GM18951 (cell line): Measurements from ENCODE around the gene MT1HL1.

ENCODE experiments used
- POLR2A ChIP-seq: IDR thresholded peaks from 4 replicates; pipeline ENCODE4 v1.6.1; 2011; ENCODE audit warnings: mild to moderate bottlenecking; ENCODE audit not compliant: insufficient read length, insufficient read depth; ENCODE audit errors: extremely low read depth
- in situ Hi-C: fragments of 300-500 bp; cut with MboI; formaldehyde crosslinking; loops from one replicate; pipeline ENCODE4 v1.12.0; 2022; ENCODE audit warnings: low sequenced_read_pairs, mixed read lengths, inconsistent platforms; ENCODE audit not compliant: unreplicated experiment

The MT1HL1 gene

GRCh38 chr1:237033804-237034203 lies 29.6 kb upstream of the MT1HL1 start:
- in situ Hi-C loops, result no loop called here

GRCh38 chr1:237033061-237033460 lies 28.8 kb upstream of the MT1HL1 start:
- no peak for TF ChIP-seq POLR2A
- in situ Hi-C loops, result no loop called here

More at GRCh38 chr1:237033804-237034203, 29.6 kb upstream of the MT1HL1 start:
- TF ChIP-seq POLR2A, result no peak

GRCh38 chr1:237032029-237032428 lies 27.8 kb upstream of the MT1HL1 start:
- in situ Hi-C loops, result no loop called here
- TF ChIP-seq POLR2A, result no peak

- in situ Hi-C loops, result no loop called here
- no peak for TF ChIP-seq POLR2A
Measured at GRCh38 chr1:237031480-237031879, 27.2 kb upstream of the MT1HL1 start.

- in situ Hi-C loops, result no loop called here
- TF ChIP-seq POLR2A, result no peak
Measured at GRCh38 chr1:237029850-237030535, 25.8 kb upstream of the MT1HL1 start.

GRCh38 chr1:237029240-237029639 lies 25.0 kb upstream of the MT1HL1 start:
- TF ChIP-seq POLR2A, result no peak
- in situ Hi-C loops, result no loop called here

GRCh38 chr1:237025358-237026074 lies 21.3 kb upstream of the MT1HL1 start:
- in situ Hi-C loops, result no loop called here
- TF ChIP-seq POLR2A, result no peak

- no peak for TF ChIP-seq POLR2A
- in situ Hi-C loops, result no loop called here
Measured at GRCh38 chr1:237018896-237019295, 14.7 kb upstream of the MT1HL1 start.

- in situ Hi-C loops, result no loop called here
- TF ChIP-seq POLR2A, result no peak
Measured at GRCh38 chr1:237016626-237017025, 12.4 kb upstream of the MT1HL1 start.

GRCh38 chr1:237013608-237014007 lies 9.4 kb upstream of the MT1HL1 start:
- in situ Hi-C loops, result no loop called here
- no peak for TF ChIP-seq POLR2A

- no peak for TF ChIP-seq POLR2A
- in situ Hi-C loops, result no loop called here
Measured at GRCh38 chr1:237012788-237013383, 8.6 kb upstream of the MT1HL1 start.

GRCh38 chr1:237012361-237012760 lies 8.1 kb upstream of the MT1HL1 start:
- no peak for TF ChIP-seq POLR2A
- in situ Hi-C loops, result no loop called here

GRCh38 chr1:237011432-237011831 lies 7.2 kb upstream of the MT1HL1 start:
- in situ Hi-C loops, result no loop called here
- TF ChIP-seq POLR2A, result no peak

- in situ Hi-C loops, result no loop called here
- no peak for TF ChIP-seq POLR2A
Measured at GRCh38 chr1:237009611-237010010, 5.4 kb upstream of the MT1HL1 start.
